Adrenal gland (tissue), 12 donors: Measurements from ENCODE around the gene RMND5A. TPM values are rescaled to one million over a fixed set of nuclear protein-coding genes. Genes with fewer than 3 reads are reported as not detected.

ENCODE experiments used
- DNase-seq, 7 donors: peaks; one replicate each; pipeline ENCODE4 v3.0.0-alpha.2; 2019 to 2020
- H3K27ac ChIP-seq, 5 donors: fragments of 200-600 bp; sonication (generic) in 4 of 5; 1 replicate in 3 of 5; 2 replicates in 2 of 5; pipeline versions ENCODE4 v1.5.1 to v1.8.0; 2016 to 2020; ENCODE audit warnings: mild to moderate bottlenecking in 1 of 5
- H3K27me3 ChIP-seq: fragments of 200-600 bp; 2 replicates; pipeline ENCODE4 v1.8.0; 2021
- H3K36me3 ChIP-seq, 2 donors: fragments of 200-600 bp; replicated peaks in 1 of 2; 1 replicate in 1 of 2; 2 replicates in 1 of 2; pipeline versions ENCODE4 v1.5.1 to v1.8.0; 2018 to 2022
- H3K4me1 ChIP-seq, 2 donors: fragments of 200-600 bp; replicated peaks in 1 of 2; 1 replicate in 1 of 2; 2 replicates in 1 of 2; pipeline versions ENCODE4 v1.5.1 to v1.8.0; 2018 to 2021
- H3K4me3 ChIP-seq, 4 donors: fragments of 200-600 bp; sonication (generic) in 3 of 4; one replicate each; pipeline ENCODE4 v1.5.1; 2016 to 2018
- H3K9me3 ChIP-seq, 3 donors: fragments of 200-600 bp; sonication (generic) in 1 of 3; replicated peaks in 1 of 3; 1 replicate in 2 of 3; 2 replicates in 1 of 3; pipeline versions ENCODE4 v1.5.1 to v1.8.0; 2016 to 2021
- POLR2A ChIP-seq, 2 donors: fragments of 450-650 bp; IDR thresholded peaks; one replicate each; pipeline ENCODE4 v1.6.1; 2017; ENCODE audit warnings: antibody characterized with exemption in 2 of 2, mild to moderate bottlenecking in 2 of 2, moderate library complexity in 1 of 2
- WGBS, 4 donors: extraction: QIAGEN DNeasy Blood & Tissue Kit in 2 of 4; methylation state at CpG; one replicate each; pipeline versions ENCODE4 v1.1.5 to v1.1.7; 2013 to 2017; 5-methylcytosine and 5-hydroxymethylcytosine counted together
- intact Hi-C, 2 donors: fragments of 100-400 bp; cut with DNase I; formaldehyde crosslinking; loops; one replicate each; pipeline versions ENCODE4 v1.14.1 to v1.15.0; 2022 to 2023
- polyA plus RNA-seq, 3 donors: library from polyadenylated mRNA; stranded (reverse); fragments of 200-250 nt in 2 of 3; fragments of 350-450 nt in 1 of 3; fragmentation: Illumina TruSeq in 1 of 3; extraction: RNeasy Lipid Tissue Mini Kit (QIAGEN cat#74804) in 1 of 3; gene quantifications; one replicate each; pipeline ENCODE4 v1.2.3, GENCODE V29; 2013 to 2014
- total RNA-seq, 9 donors: library from RNA; depleted of rRNA in 4 of 9; stranded (reverse); fragments of >200 nt in 4 of 9; fragments of 120-200 nt in 1 of 9; fragmentation: NEBNext Ultra II Directional in 1 of 9; extraction: Animal tissue kit (Norgen Biotek cat#: 25700) in 1 of 9; gene quantifications; one replicate each; pipeline versions ENCODE4 v1.1.0 to v1.2.4, GENCODE V29; 2013 to 2023
- TF ChIP-seq, protein P1 (sequence below), 6 experiments: fragments of 450-650 bp in 4 of 6; fragments of 200-600 bp in 2 of 6; sonication (generic) in 1 of 6; IDR thresholded peaks; 1 replicate in 5 of 6; 2 replicates in 1 of 6; pipeline versions ENCODE4 v1.5.1 to v1.8.0; 2016 to 2021; ENCODE audit warnings: antibody characterized with exemption in 6 of 6, mild to moderate bottlenecking in 2 of 6, moderate library complexity in 1 of 6
- donor health status: healthy with polysubstance abuse.
- donor health status: Bipolar disorder and iron deficiency.
- donor health status: DM: yes; HTN: yes; CAD: no.
- donor health status: DM: no; HTN: no; CAD: no.
- donor health status: DM: no; HTN: no; CAD: no.
- donor health status: DM: yes; HTN: yes; CAD: no.

RMND5A gene
- total and polyA plus RNA-seq, 12 donors, result 8.2 to 45.9 (median 34.1) TPM

DNA sequence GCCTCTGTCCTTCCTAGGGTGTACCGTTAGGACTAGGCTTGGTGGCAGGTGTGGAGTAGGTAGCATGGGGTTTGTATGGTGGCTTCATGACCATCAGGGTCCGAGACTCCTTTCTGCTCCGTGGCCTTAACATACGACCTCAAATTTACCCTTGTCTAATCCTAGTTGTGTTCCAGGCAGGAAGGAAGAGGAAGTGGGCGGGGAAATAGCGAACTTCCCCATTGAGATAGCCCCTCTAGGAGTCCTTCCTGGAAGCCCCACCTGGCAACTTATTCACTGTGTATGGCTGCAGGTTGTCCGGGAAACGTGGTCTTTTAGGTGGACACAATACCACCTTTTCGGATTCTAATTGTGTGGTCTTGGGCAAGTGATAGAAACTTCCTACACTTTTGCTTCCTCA, 61.3 kb downstream of the RMND5A start:
- no peak for DNase-seq
- no peak overlapping the region for H3K27ac ChIP-seq
- no peaks in the 10 kb centered on the region for H3K9me3 ChIP-seq
- H3K27me3 ChIP-seq, result no peaks in the 10 kb centered on the region
- WGBS, 4 donors, result 68 to 75% (median 71%) methylated on average over 9 of the region's 9 CpGs
- no peak overlapping the region for H3K4me3 ChIP-seq
- no peaks in the 10 kb centered on the region for H3K36me3 ChIP-seq
- intact Hi-C loops, result no loop called here
- no peak for TF ChIP-seq POLR2A (IDR thresholded peaks at IDR 0.05)
- TF ChIP-seq, protein P1, sequence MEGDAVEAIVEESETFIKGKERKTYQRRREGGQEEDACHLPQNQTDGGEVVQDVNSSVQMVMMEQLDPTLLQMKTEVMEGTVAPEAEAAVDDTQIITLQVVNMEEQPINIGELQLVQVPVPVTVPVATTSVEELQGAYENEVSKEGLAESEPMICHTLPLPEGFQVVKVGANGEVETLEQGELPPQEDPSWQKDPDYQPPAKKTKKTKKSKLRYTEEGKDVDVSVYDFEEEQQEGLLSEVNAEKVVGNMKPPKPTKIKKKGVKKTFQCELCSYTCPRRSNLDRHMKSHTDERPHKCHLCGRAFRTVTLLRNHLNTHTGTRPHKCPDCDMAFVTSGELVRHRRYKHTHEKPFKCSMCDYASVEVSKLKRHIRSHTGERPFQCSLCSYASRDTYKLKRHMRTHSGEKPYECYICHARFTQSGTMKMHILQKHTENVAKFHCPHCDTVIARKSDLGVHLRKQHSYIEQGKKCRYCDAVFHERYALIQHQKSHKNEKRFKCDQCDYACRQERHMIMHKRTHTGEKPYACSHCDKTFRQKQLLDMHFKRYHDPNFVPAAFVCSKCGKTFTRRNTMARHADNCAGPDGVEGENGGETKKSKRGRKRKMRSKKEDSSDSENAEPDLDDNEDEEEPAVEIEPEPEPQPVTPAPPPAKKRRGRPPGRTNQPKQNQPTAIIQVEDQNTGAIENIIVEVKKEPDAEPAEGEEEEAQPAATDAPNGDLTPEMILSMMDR (IDR thresholded peaks at IDR 0.05), result no peak
- H3K4me1 ChIP-seq, result no peaks in the 10 kb centered on the region

DNA sequence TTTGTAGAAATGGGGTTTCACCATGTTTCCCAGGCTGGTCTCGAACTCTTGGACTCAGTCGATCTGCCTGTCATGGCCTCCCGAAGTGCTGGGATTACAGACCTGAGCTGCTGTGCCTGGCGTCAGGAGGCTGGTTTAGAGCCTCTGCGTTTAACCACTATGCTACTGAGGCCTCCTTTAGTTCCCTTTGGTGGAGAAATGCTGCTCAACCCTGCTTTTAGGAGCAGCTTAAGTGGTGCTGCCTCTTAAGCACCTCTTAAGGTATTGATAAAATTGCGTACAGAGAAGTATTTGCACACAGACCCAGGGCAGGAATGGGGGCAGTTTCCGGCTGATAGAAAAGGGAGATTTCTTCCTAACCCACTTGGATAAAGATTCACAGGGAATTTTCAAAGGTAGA, 62.7 kb downstream of the RMND5A start:
- 93 to 96% (median 94%) methylated on average over 7 of the region's 7 CpGs for WGBS, 4 donors
- Histone ChIP-seq H3K27ac (no peak overlapping the region), H3K4me1 (peaks cover 0 to 5% of the 10 kb centered on the region in 2 donors), H3K9me3 (no peaks in the 10 kb centered on the region), H3K4me3 (no peak overlapping the region), H3K36me3 (no peaks in the 10 kb centered on the region), H3K27me3 (no peaks in the 10 kb centered on the region)
- intact Hi-C loops, result no loop called here
- TF ChIP-seq, protein P1 (IDR thresholded peaks at IDR 0.05), result no peak
- TF ChIP-seq POLR2A (IDR thresholded peaks at IDR 0.05), result no peak
- no peak for DNase-seq

DNA sequence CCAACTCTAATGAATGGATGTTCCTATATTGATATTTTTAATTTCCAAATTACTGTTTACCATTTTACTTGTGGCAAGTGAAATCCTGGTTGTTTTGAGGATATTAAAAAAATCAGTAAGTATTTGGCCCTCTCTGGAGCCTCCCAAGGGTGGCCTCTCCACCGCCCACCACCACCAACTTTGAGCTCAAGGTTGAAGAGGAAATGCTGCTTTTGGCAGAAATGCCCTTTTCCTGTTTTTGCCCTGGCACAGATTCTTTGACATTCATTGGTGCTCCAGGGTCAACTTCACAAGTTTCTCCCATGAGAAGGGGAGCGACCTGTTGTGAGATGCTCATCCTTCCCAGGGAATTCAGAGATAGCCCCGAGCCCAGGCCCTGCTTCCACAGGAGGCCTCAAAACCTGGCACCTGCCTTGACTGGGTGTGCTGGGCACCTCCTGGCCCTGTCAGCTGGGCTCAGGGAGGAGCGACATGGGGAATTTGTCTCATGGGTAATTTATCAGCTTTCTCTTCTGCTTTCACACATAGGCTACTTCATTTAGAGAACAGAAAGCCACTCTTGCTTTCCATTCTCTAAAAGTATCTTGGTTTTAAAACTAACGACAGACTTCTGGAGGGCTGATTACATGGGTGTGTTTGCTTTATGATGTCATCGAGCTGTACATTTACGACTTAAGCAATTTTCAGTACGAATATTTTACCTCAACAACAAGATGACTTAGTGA, 63.7 kb downstream of the RMND5A start:
- Histone ChIP-seq H3K4me3 (no peak overlapping the region), H3K27ac (no peak overlapping the region), H3K4me1 (peaks cover 6 to 14% of the 10 kb centered on the region in 2 donors), H3K27me3 (no peaks in the 10 kb centered on the region), H3K36me3 (no peaks in the 10 kb centered on the region), H3K9me3 (no peaks in the 10 kb centered on the region)
- TF ChIP-seq, protein P1 (IDR thresholded peaks at IDR 0.05), result no peak
- no peak for TF ChIP-seq POLR2A (IDR thresholded peaks at IDR 0.05)
- WGBS, 4 donors, result 67 to 74% (median 70%) methylated on average over 8 of the region's 8 CpGs
- intact Hi-C loops, result no loop called here
- DNase-seq, result no peak

DNA sequence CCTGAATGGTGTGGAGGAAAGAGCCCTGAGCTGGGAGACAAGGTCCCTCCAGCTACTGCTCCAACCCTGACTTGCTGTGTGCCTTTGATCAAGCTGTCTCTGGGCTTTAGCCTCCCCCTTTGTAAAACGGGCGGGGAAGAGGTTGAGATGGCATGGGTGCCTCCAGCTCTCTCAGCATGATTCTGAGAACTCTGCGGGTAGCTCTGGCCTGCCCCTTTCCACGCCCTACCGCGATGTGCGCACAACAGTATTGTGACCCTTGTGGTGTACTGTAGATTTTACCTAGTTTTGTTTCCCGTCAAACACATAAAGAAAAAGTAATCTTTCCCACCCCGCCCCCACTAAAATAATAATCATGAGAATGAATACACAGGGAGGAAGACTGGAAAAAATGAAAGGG, 65.4 kb downstream of the RMND5A start:
- H3K4me3 ChIP-seq, result no peak overlapping the region
- no peaks in the 10 kb centered on the region for H3K36me3 ChIP-seq
- 86 to 99% (median 94%) methylated on average over 9 of the region's 9 CpGs for WGBS, 4 donors
- TF ChIP-seq POLR2A (IDR thresholded peaks at IDR 0.05), result no peak
- TF ChIP-seq, protein P1 (IDR thresholded peaks at IDR 0.05), result no peak
- H3K9me3 ChIP-seq, result no peaks in the 10 kb centered on the region
- intact Hi-C loops, result no loop called here
- peaks cover 19 to 30% of the 10 kb centered on the region in 2 donors for H3K4me1 ChIP-seq
- no peak for DNase-seq
- no peak overlapping the region for H3K27ac ChIP-seq
- H3K27me3 ChIP-seq, result peaks cover 14% of the 10 kb centered on the region
